H1 (cell line): Measurements from ENCODE around the gene GNAO1. TPM values are rescaled to one million over a fixed set of nuclear protein-coding genes. Genes with fewer than 3 reads are reported as not detected.

ENCODE experiments used
- CTCF ChIA-PET: fragments of 300-600 bp; sonication (Branson Sonifier 250); formaldehyde crosslinking; loops from one replicate; lab custom pipeline; 2021; ENCODE audit not compliant: partially characterized antibody; lab: Charles Lee
- POLR2A ChIA-PET: fragments of 300-600 bp; sonication (Branson Sonifier 250); formaldehyde crosslinking; loops from one replicate; lab custom pipeline; 2021; ENCODE audit warnings: inconsistent platforms; ENCODE audit not compliant: partially characterized antibody; lab: Charles Lee
- DNase-seq, 2 experiments: peaks; one replicate each; pipeline versions ENCODE4 v3.0.0 to v3.0.0-alpha.2; 2010 to 2022; ENCODE audit warnings: low spot score in 2 of 2, low read depth in 1 of 2, mixed read lengths in 1 of 2
- FAIRE-seq: peaks from 2 replicates; lab custom pipeline; 2011; peaks lifted over from hg19 to GRCh38; lab: Jason Lieb, UNC
- H2AFZ ChIP-seq: 2 replicates; pipeline ENCODE4 v1.8.1; 2012; ENCODE audit warnings: low read length, inconsistent platforms
- H2AK5ac ChIP-seq: 2 replicates; pipeline ENCODE4 v1.6.1; 2013; ENCODE audit warnings: low read depth, low read length
- H2BK120ac ChIP-seq: replicated peaks from 2 replicates; pipeline ENCODE3; 2013; ENCODE audit warnings: low read depth, low read length, inconsistent platforms
- H2BK12ac ChIP-seq: 2 replicates; pipeline ENCODE4 v1.6.1; 2013; ENCODE audit warnings: low read depth, low read length
- H2BK15ac ChIP-seq: 2 replicates; pipeline ENCODE4 v1.6.1; 2013; ENCODE audit warnings: low read length
- H2BK20ac ChIP-seq: 2 replicates; pipeline ENCODE4 v1.6.1; 2013; ENCODE audit warnings: low read length
- H2BK5ac ChIP-seq: 2 replicates; pipeline ENCODE4 v1.6.1; 2013; ENCODE audit warnings: low read depth, low read length
- H3K14ac ChIP-seq: 2 replicates; pipeline ENCODE4 v1.6.1; 2013; ENCODE audit warnings: inconsistent platforms; ENCODE audit not compliant: insufficient read length
- H3K18ac ChIP-seq: 2 replicates; pipeline ENCODE4 v1.6.1; 2013; ENCODE audit warnings: low read length; ENCODE audit errors: extremely low read depth
- H3K23ac ChIP-seq: 2 replicates; pipeline ENCODE4 v1.6.1; 2013; ENCODE audit warnings: inconsistent platforms; ENCODE audit not compliant: insufficient read length
- H3K23me2 ChIP-seq: 2 replicates; pipeline ENCODE4 v1.6.1; 2013; ENCODE audit warnings: low read depth, low read length
- H3K27ac ChIP-seq: 2 replicates; pipeline ENCODE4 v1.6.1; 2011; ENCODE audit warnings: low read depth, low read length, inconsistent platforms
- H3K27me3 ChIP-seq, 4 experiments: replicated peaks in 1 of 4; 1 replicate in 1 of 4; 2 replicates in 3 of 4; pipeline versions ENCODE4 v1.6.1 to v1.8.1; 2011 to 2013; ENCODE audit warnings: low read length in 3 of 4, mild to moderate bottlenecking in 3 of 4, inconsistent platforms in 2 of 4, mixed read lengths in 2 of 4, moderate library complexity in 1 of 4; ENCODE audit not compliant: control insufficient read depth in 3 of 4, insufficient read depth in 3 of 4; ENCODE audit errors: extremely low read depth in 1 of 4
- H3K36me3 ChIP-seq, 4 experiments: 2 replicates each; pipeline versions ENCODE4 v1.6.1 to v1.8.1; 2011 to 2013; ENCODE audit warnings: mild to moderate bottlenecking in 4 of 4, low read length in 3 of 4, moderate library complexity in 2 of 4, control low read depth in 1 of 4, inconsistent platforms in 1 of 4; ENCODE audit not compliant: insufficient read depth in 4 of 4, control insufficient read depth in 2 of 4
- H3K4ac ChIP-seq: replicated peaks from 2 replicates; pipeline ENCODE3; 2013; ENCODE audit warnings: low read length, low read depth, mixed read lengths, inconsistent platforms; ENCODE audit not compliant: insufficient read length
- H3K4me1 ChIP-seq, 4 experiments: replicated peaks in 1 of 4; 1 replicate in 1 of 4; 2 replicates in 3 of 4; pipeline versions ENCODE4 v1.6.1 to v1.8.1; 2011 to 2013; ENCODE audit warnings: low read length in 3 of 4, inconsistent platforms in 2 of 4, mixed read lengths in 1 of 4; ENCODE audit not compliant: insufficient read depth in 4 of 4, control insufficient read depth in 3 of 4
- H3K4me2 ChIP-seq, 2 experiments: 2 replicates each; pipeline versions ENCODE4 v1.6.1 to v1.8.1; 2011 to 2013; ENCODE audit warnings: low read depth in 2 of 2, low read length in 2 of 2, control low read depth in 1 of 2, inconsistent platforms in 1 of 2, mild to moderate bottlenecking in 1 of 2; ENCODE audit not compliant: insufficient read depth in 1 of 2
- H3K4me3 ChIP-seq, 4 experiments: fragments of 200-600, 300-600 bp in 1 of 4; sonication (generic), shearing (Covaris generic), sonication (Bioruptor Twin) in 1 of 4; 2 replicates each; pipeline versions ENCODE4 v1.5.1 to v1.8.1; 2011 to 2016; ENCODE audit warnings: low read length in 4 of 4, low read depth in 3 of 4, control low read depth in 2 of 4, inconsistent platforms in 2 of 4, mild to moderate bottlenecking in 2 of 4, mixed read lengths in 1 of 4, moderate library complexity in 1 of 4; ENCODE audit not compliant: insufficient read depth in 2 of 4; ENCODE audit errors: extremely low read depth in 1 of 4
- H3K56ac ChIP-seq: replicated peaks from 2 replicates; pipeline ENCODE3; 2013; ENCODE audit warnings: low read depth, mild to moderate bottlenecking, mixed read lengths, low read length, inconsistent platforms; ENCODE audit not compliant: insufficient read length
- H3K79me1 ChIP-seq: 2 replicates; pipeline ENCODE4 v1.6.1; 2013; ENCODE audit warnings: low read depth, low read length, control low read depth
- H3K79me2 ChIP-seq, 2 experiments: 2 replicates each; pipeline versions ENCODE4 v1.6.1 to v1.8.1; 2012 to 2013; ENCODE audit warnings: low read length in 2 of 2, mild to moderate bottlenecking in 2 of 2, inconsistent platforms in 1 of 2; ENCODE audit not compliant: insufficient read depth in 2 of 2, control insufficient read depth in 1 of 2
- H3K9ac ChIP-seq, 4 experiments: replicated peaks in 1 of 4; 1 replicate in 1 of 4; 2 replicates in 3 of 4; pipeline versions ENCODE4 v1.6.1 to v1.8.1; 2011 to 2013; ENCODE audit warnings: low read depth in 3 of 4, low read length in 3 of 4, control low read depth in 2 of 4, mild to moderate bottlenecking in 2 of 4, moderate library complexity in 2 of 4, inconsistent platforms in 1 of 4; ENCODE audit errors: extremely low read depth in 1 of 4
- H3K9me3 ChIP-seq, 2 experiments: 2 replicates each; pipeline versions ENCODE4 v1.6.1 to v1.8.1; 2012 to 2013; ENCODE audit warnings: mild to moderate bottlenecking in 2 of 2, moderate library complexity in 2 of 2, control low read depth in 1 of 2, inconsistent platforms in 1 of 2, low read depth in 1 of 2, low read length in 1 of 2, mixed read lengths in 1 of 2; ENCODE audit not compliant: insufficient read depth in 2 of 2
- H4K20me1 ChIP-seq, 2 experiments: replicated peaks in 1 of 2; 2 replicates each; pipeline versions ENCODE3 to v1.8.1; 2011 to 2013; ENCODE audit warnings: inconsistent platforms in 2 of 2, low read length in 2 of 2, mild to moderate bottlenecking in 1 of 2; ENCODE audit not compliant: insufficient read depth in 2 of 2, control insufficient read depth in 1 of 2
- H4K5ac ChIP-seq: 2 replicates; pipeline ENCODE4 v1.6.1; 2013; ENCODE audit warnings: low read length, low read depth, mixed read lengths, inconsistent platforms; ENCODE audit not compliant: insufficient read length
- H4K8ac ChIP-seq: 2 replicates; pipeline ENCODE4 v1.8.0; 2013; ENCODE audit warnings: mild to moderate bottlenecking, moderate library complexity, low read length, inconsistent platforms; ENCODE audit not compliant: insufficient read depth; ENCODE audit errors: extremely low read depth
- H4K91ac ChIP-seq: replicated peaks from 2 replicates; pipeline ENCODE3; 2013; ENCODE audit warnings: low read length, mixed read lengths, inconsistent platforms; ENCODE audit not compliant: insufficient read length
- BRCA1 ChIP-seq: IDR thresholded peaks from 2 replicates; pipeline ENCODE4 v1.6.1; 2012; ENCODE audit warnings: low read depth, low read length, improper control_type of control experiment
- CBX8 ChIP-seq: fragments of 300-800, 300-1000 bp; sonication (generic); IDR thresholded peaks from 2 replicates; pipeline ENCODE4 v1.7.1; 2016; ENCODE audit warnings: low read depth, low read length, borderline replicate concordance
- POLR2AphosphoS5 ChIP-seq: IDR thresholded peaks from 2 replicates; pipeline ENCODE4 v1.6.1; 2011; ENCODE audit warnings: low read depth, low read length
- RNF2 ChIP-seq: fragments of 200-900, 300-1000 bp; sonication (generic); IDR thresholded peaks from 2 replicates; pipeline ENCODE4 v1.7.1; 2016; ENCODE audit warnings: borderline replicate concordance, low read depth, mild to moderate bottlenecking, antibody characterized with exemption, low read length; ENCODE audit not compliant: poor library complexity, severe bottlenecking; ENCODE audit errors: missing control alignments
- SIX5 ChIP-seq: IDR thresholded peaks from 2 replicates; pipeline ENCODE4 v1.6.1; 2011; ENCODE audit warnings: mild to moderate bottlenecking, low read depth, low read length
- SUZ12 ChIP-seq: fragments of 200-600 bp; sonication (generic); IDR thresholded peaks from 2 replicates; pipeline ENCODE4 v1.6.1; 2012; ENCODE audit warnings: mild to moderate bottlenecking, inconsistent platforms, low read length, moderate library complexity, mixed read lengths
- TBP ChIP-seq: IDR thresholded peaks from 2 replicates; pipeline ENCODE4 v1.6.1; 2011; ENCODE audit warnings: low read depth, low read length, improper control_type of control experiment
- WGBS, 2 experiments: shearing (Covaris generic) in 1 of 2; methylation state at CpG; one replicate each; pipeline versions ENCODE4 v1.1.6 to v1.1.7; 2013 to 2015; ENCODE audit warnings: low lambda C conversion rate in 2 of 2, mixed read lengths in 2 of 2, inconsistent platforms in 1 of 2, low coverage in 1 of 2, missing lambda C conversion rate in 1 of 2; ENCODE audit not compliant: insufficient replicate concordance in 2 of 2, insufficient coverage in 1 of 2, insufficient read length in 1 of 2; ENCODE audit errors: extremely low coverage in 1 of 2, missing lambda C conversion rate in 1 of 2; 5-methylcytosine and 5-hydroxymethylcytosine counted together
- polyA plus RNA-seq, 7 experiments: library from polyadenylated mRNA; depleted of rRNA in 3 of 7; stranded (reverse) in 5 of 7; unstranded in 2 of 7; fragments of >200 nt in 5 of 7; fragments of 200-250 nt in 2 of 7; gene quantifications; 1 replicate in 5 of 7; 2 replicates in 1 of 7; 4 replicates in 1 of 7; pipeline versions ENCODE4 v1.2.1 to v1.2.3, GENCODE V29; 2011 to 2013; ENCODE audit warnings: missing spikeins in 2 of 7, mixed read lengths in 2 of 7
- total RNA-seq: library from RNA; stranded (reverse); fragmentation: NEBNext Ultra II Directional; extraction: Animal tissue kit (Norgen Biotek cat#: 25700); gene quantifications from 2 replicates; pipeline ENCODE4 v1.2.1, GENCODE V29; 2021
- TF ChIP-seq, protein P1 (sequence below): IDR thresholded peaks from 2 replicates; pipeline ENCODE4 v1.6.1; 2011; ENCODE audit warnings: low read length, improper control_type of control experiment
- TF ChIP-seq, protein P2 (sequence below): IDR thresholded peaks from 2 replicates; pipeline ENCODE4 v1.6.1; 2012; ENCODE audit warnings: inconsistent platforms

Gene GNAO1
- total and polyA plus RNA-seq, 2 of the 8 experiments (the other 6 are each of a cell fraction or from before 2014, with no cell fraction given) = 6.7 to 34.4 TPM

DNA sequence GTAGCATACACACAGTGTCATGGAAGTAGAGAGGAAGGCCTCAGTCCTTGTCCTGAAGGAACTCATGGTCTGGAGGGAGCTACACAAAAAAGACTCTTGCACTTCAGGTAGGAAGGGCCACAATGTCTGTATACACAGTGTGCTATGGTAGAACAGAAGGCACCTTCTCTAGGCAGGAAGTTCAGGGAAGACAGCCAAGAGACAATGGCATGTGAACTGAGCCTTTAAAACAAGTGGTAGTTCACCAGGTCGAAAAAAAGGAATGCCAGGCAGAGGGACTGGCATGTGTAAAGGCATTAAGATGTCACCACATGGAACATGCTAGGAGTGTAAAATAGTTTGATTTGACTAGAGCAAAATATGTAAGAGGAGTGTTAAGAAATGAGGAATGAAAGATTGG, 9.7 kb downstream of the GNAO1 start:
- FAIRE-seq = no peak
- no peaks in the 10 kb centered on the region for H3K23me2 ChIP-seq
- WGBS, 2 experiments = 89% methylated on average over 1 of the region's 1 CpG; no CpG with 5 or more reads in 1 of the 2 experiments

More for the DNA sequence above, 9.7 kb downstream of the GNAO1 start:
- Histone ChIP-seq H4K5ac (no peak overlapping the region), H3K4me3 (no peak overlapping the region), H3K18ac (no peak overlapping the region), H4K20me1 (no peaks in the 10 kb centered on the region), H3K27me3 (no peaks in the 10 kb centered on the region), H3K4me2 (no peak overlapping the region), H3K36me3 (no peaks in the 10 kb centered on the region), H3K79me1 (peaks cover 8% of the 10 kb centered on the region), H2AK5ac (no peak overlapping the region; the same call in 1 of the 2 replicates), H2BK12ac (no peak overlapping the region), H2BK120ac (no peak overlapping the region), H2BK20ac (no peak overlapping the region), H4K91ac (no peak overlapping the region), H2BK15ac (no peak overlapping the region), H4K8ac (no peak overlapping the region), H2BK5ac (no peak overlapping the region), H3K4me1 (peaks cover 12 to 20% (median 17%) of the 10 kb centered on the region in 4 experiments; a peak in 5 of 7 replicates), H3K56ac (no peak overlapping the region), H3K9me3 (no peaks in the 10 kb centered on the region)
- ChIA-PET CTCF (interaction anchor here (2.9 kb wide), 1 partner anchor 33 kb away, joined by 13 read pairs; no protein-coding TSS in a partner anchor), POLR2A (no interaction called here)
- no peak for DNase-seq
- no peak for TF ChIP-seq RNF2
- TF ChIP-seq, protein P1, sequence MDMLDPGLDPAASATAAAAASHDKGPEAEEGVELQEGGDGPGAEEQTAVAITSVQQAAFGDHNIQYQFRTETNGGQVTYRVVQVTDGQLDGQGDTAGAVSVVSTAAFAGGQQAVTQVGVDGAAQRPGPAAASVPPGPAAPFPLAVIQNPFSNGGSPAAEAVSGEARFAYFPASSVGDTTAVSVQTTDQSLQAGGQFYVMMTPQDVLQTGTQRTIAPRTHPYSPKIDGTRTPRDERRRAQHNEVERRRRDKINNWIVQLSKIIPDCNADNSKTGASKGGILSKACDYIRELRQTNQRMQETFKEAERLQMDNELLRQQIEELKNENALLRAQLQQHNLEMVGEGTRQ = no peak
- TF ChIP-seq SUZ12 = no peak
- TF ChIP-seq POLR2AphosphoS5 = no peak
- no peak for TF ChIP-seq TBP
- no peak for TF ChIP-seq CBX8
- TF ChIP-seq SIX5 = no peak
- TF ChIP-seq BRCA1 = no peak
- TF ChIP-seq, protein P2, sequence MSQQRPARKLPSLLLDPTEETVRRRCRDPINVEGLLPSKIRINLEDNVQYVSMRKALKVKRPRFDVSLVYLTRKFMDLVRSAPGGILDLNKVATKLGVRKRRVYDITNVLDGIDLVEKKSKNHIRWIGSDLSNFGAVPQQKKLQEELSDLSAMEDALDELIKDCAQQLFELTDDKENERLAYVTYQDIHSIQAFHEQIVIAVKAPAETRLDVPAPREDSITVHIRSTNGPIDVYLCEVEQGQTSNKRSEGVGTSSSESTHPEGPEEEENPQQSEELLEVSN = no peak
- TF ChIP-seq, all 59 proteins: peak for 0
- Histone ChIP-seq H3K79me2 (peaks cover 0 to 20% of the 10 kb centered on the region in 2 experiments; a peak in 3 of 4 replicates), H2AFZ (no peak overlapping the region), H3K27ac (no peak overlapping the region), H3K9ac (no peak overlapping the region), H3K23ac (no peak overlapping the region), H3K4ac (no peak overlapping the region), H3K14ac (no peak overlapping the region)
